K562 (cell line): ENCODE measurements around the gene CPT1A. TPM values are rescaled to one million over a fixed set of nuclear protein-coding genes. Genes with fewer than 3 reads are reported as not detected.

Experiments
- ATAC-seq: fragments of 200-7000 bp; cut with Tn5 transposase; 3 replicates; pipeline ENCODE4 v1.9.1; 2020; ENCODE audit warnings: moderate library complexity
- BruUV-seq: library from RNA; stranded (reverse); fragments of 400-500 nt; replicated peaks from 2 replicates; lab custom pipeline; 2021; lab: Mats Ljungman, UMichigan
- CTCF ChIA-PET: fragments of 300-600 bp; formaldehyde crosslinking; extraction: SDS; loops from one replicate; lab custom pipeline; 2021; ENCODE audit warnings: low intra/inter-chr PET ratio; lab: Yijun Ruan, JAX
- POLR2A ChIA-PET: fragments of 300-600, 350-650 bp; sonication (Branson Sonifier 250); formaldehyde crosslinking; extraction: SDS; loops from one replicate; lab custom pipeline; 2021; ENCODE audit warnings: antibody characterized with exemption, inconsistent platforms; lab: Yijun Ruan, JAX
- DNase-seq, 4 experiments: peaks; one replicate each; pipeline versions ENCODE4 v3.0.0 to v3.0.0-alpha.2; 2011 to 2018; ENCODE audit warnings: low spot score in 3 of 4, mixed read lengths in 3 of 4; ENCODE audit errors: extremely low read depth in 1 of 4
- FAIRE-seq: peaks from 2 replicates; lab custom pipeline; 2011; peaks lifted over from hg19 to GRCh38; lab: Jason Lieb, UNC
- H2AFZ ChIP-seq: 2 replicates; pipeline ENCODE4 v1.6.0; 2011; ENCODE audit warnings: low read depth, low read length, control low read depth, inconsistent platforms
- H3K27ac ChIP-seq: fragments of 200-600 bp; 3 replicates; pipeline ENCODE4 v1.8.0; 2011; ENCODE audit warnings: low read depth, mild to moderate bottlenecking, control low read depth, inconsistent platforms, low read length, moderate library complexity, mixed read lengths; ENCODE audit errors: extremely low read depth
- H3K27me3 ChIP-seq, 2 experiments: fragments of 300-600 bp in 1 of 2; 2 replicates in 1 of 2; 3 replicates in 1 of 2; pipeline versions ENCODE4 v1.6.0 to v1.8.0; 2011; ENCODE audit warnings: inconsistent platforms in 2 of 2, low read length in 2 of 2, mild to moderate bottlenecking in 1 of 2, mixed read lengths in 1 of 2, moderate library complexity in 1 of 2; ENCODE audit not compliant: control insufficient read depth in 2 of 2, insufficient read depth in 2 of 2
- H3K36me3 ChIP-seq: fragments of 300-600 bp; 3 replicates; pipeline ENCODE4 v1.8.0; 2011; ENCODE audit warnings: mild to moderate bottlenecking, low read length, inconsistent platforms; ENCODE audit not compliant: control insufficient read depth, insufficient read depth
- H3K4me1 ChIP-seq, 2 experiments: fragments of 200-600 bp in 1 of 2; replicated peaks in 1 of 2; 2 replicates in 1 of 2; 3 replicates in 1 of 2; pipeline versions ENCODE4 v1.5.1 to v1.8.0; 2011; ENCODE audit warnings: inconsistent platforms in 2 of 2, low read length in 2 of 2, mild to moderate bottlenecking in 1 of 2, mixed read lengths in 1 of 2, moderate library complexity in 1 of 2; ENCODE audit not compliant: control insufficient read depth in 2 of 2, insufficient read depth in 2 of 2
- H3K4me2 ChIP-seq: 2 replicates; pipeline ENCODE4 v1.6.1; 2011; ENCODE audit warnings: low read length, control low read depth, inconsistent platforms, mixed read lengths; ENCODE audit not compliant: insufficient read depth
- H3K4me3 ChIP-seq: fragments of 200-600 bp; sonication (generic), shearing (Covaris generic); 2 replicates; pipeline ENCODE4 v1.5.1; 2016; ENCODE audit warnings: control low read depth, inconsistent platforms
- H3K79me2 ChIP-seq: fragments of 200-600 bp; 3 replicates; pipeline ENCODE4 v1.8.0; 2011; ENCODE audit warnings: low read length, inconsistent platforms; ENCODE audit not compliant: control insufficient read depth, insufficient read depth
- H3K9ac ChIP-seq, 2 experiments: 2 replicates each; pipeline versions ENCODE4 v1.6.0 to v1.6.1; 2011; ENCODE audit warnings: low read depth in 2 of 2, low read length in 2 of 2, control low read depth in 1 of 2, inconsistent platforms in 1 of 2, mild to moderate bottlenecking in 1 of 2, mixed read lengths in 1 of 2; ENCODE audit not compliant: insufficient read depth in 1 of 2
- H3K9me1 ChIP-seq: one replicate; pipeline ENCODE4 v1.6.0; 2011; ENCODE audit warnings: inconsistent platforms, mild to moderate bottlenecking, low read length, moderate library complexity; ENCODE audit not compliant: control insufficient read depth, insufficient read depth
- H3K9me3 ChIP-seq: replicated peaks from 2 replicates; pipeline ENCODE4 v1.5.1; 2011; ENCODE audit warnings: low read depth, low read length, inconsistent platforms; ENCODE audit not compliant: control insufficient read depth, insufficient read depth
- H4K20me1 ChIP-seq: replicated peaks from 2 replicates; pipeline ENCODE4 v1.6.1; 2011; ENCODE audit warnings: low read length, inconsistent platforms, mixed read lengths; ENCODE audit not compliant: control insufficient read depth, insufficient read depth
- EP400 ChIP-seq: fragments of 450-650 bp; IDR thresholded peaks from 2 replicates; pipeline ENCODE4 v1.6.1; 2017; ENCODE audit warnings: antibody characterized with exemption, mild to moderate bottlenecking, moderate library complexity
- ETS2 ChIP-seq: IDR thresholded peaks from 2 replicates; pipeline ENCODE4 v1.6.1; 2016; ENCODE audit warnings: borderline replicate concordance, missing genetic modification characterization, mild to moderate bottlenecking, moderate library complexity, missing compliant biosample characterization; ENCODE audit not compliant: poor library complexity, severe bottlenecking
- HEY1 ChIP-seq: fragments of 250-450 bp; sonication (Bioruptor Pico); IDR thresholded peaks from 2 replicates; pipeline ENCODE4 v1.5.0; 2020; ENCODE audit warnings: mild to moderate bottlenecking, moderate library complexity, borderline replicate concordance
- HIVEP1 ChIP-seq: fragments of 250-450 bp; sonication (Bioruptor Pico); IDR thresholded peaks from 2 replicates; pipeline ENCODE4 v1.4.0; 2020; ENCODE audit warnings: mild to moderate bottlenecking
- PURB ChIP-seq: sonication (generic); formaldehyde crosslinking; IDR thresholded peaks from 2 replicates; pipeline ENCODE4 v1.9.0; 2021; ENCODE audit warnings: low read depth, mild to moderate bottlenecking, missing genetic modification reagents
- RFX5 ChIP-seq: IDR thresholded peaks from 2 replicates; pipeline ENCODE4 v1.6.1; 2011; ENCODE audit warnings: low read depth, mild to moderate bottlenecking, improper control_type of control experiment, low read length
- SMAD1 ChIP-seq: fragments of 150-350 bp; IDR thresholded peaks from 2 replicates; pipeline ENCODE4 v1.6.1; 2014; ENCODE audit warnings: low read length, low read depth; ENCODE audit not compliant: partially characterized antibody
- SRSF7 ChIP-seq: fragments of 200-400 bp; formaldehyde crosslinking; optimal IDR thresholded peaks from 2 replicates; pipeline ENCODE3; 2017; ENCODE audit warnings: mild to moderate bottlenecking, low read depth, low read length
- TAF7 ChIP-seq: fragments of 450-650 bp; IDR thresholded peaks from 2 replicates; pipeline ENCODE4 v1.6.1; 2016; ENCODE audit warnings: missing genetic modification characterization, missing compliant biosample characterization
- WGBS: fragments of 100-300 bp; shearing (Covaris generic); methylation state at CpG from one replicate; pipeline ENCODE4 v1.1.6; 2016; ENCODE audit warnings: low coverage, mixed read lengths; ENCODE audit not compliant: insufficient coverage; ENCODE audit errors: missing lambda C conversion rate; 5-methylcytosine and 5-hydroxymethylcytosine counted together
- in situ Hi-C: fragments of 300-500 bp; cut with MboI; formaldehyde crosslinking; loops from 4 replicates; pipeline ENCODE4 v1.15.0; 2018; ENCODE audit warnings: inconsistent platforms, mixed read lengths
- intact Hi-C: fragments of 100-400 bp; cut with micrococcal nuclease; formaldehyde crosslinking; loops from 2 replicates; pipeline ENCODE4 v1.14.2; 2022
- polyA plus RNA-seq, 8 experiments: library from polyadenylated mRNA; depleted of rRNA in 4 of 8; stranded (reverse) in 5 of 8; unstranded in 3 of 8; fragments of >200 nt; fragmentation: Nextera tagmentation in 2 of 8; fragmentation: Illumina TruSeq in 1 of 8; extraction: Ambion mirVana in 2 of 8; extraction: Trizol in 1 of 8; gene quantifications; 2 replicates each; pipeline versions ENCODE4 v1.2.1 to v1.2.3, GENCODE V29; 2011 to 2014; ENCODE audit warnings: inconsistent platforms in 1 of 8, missing spikeins in 1 of 8
- total RNA-seq, 7 experiments: library from RNA; depleted of rRNA in 6 of 7; stranded (reverse); fragments of >200 nt in 6 of 7; fragmentation: Illumina TruSeq in 2 of 7; extraction: Trizol in 2 of 7; gene quantifications; 2 replicates each; pipeline versions ENCODE4 v1.2.1 to v1.2.3, GENCODE V29; 2011 to 2021; ENCODE audit warnings: low replicate concordance in 1 of 7
- TF ChIP-seq, protein P1 (sequence below): fragments of 450-650 bp; formaldehyde crosslinking; IDR thresholded peaks from 2 replicates; pipeline ENCODE4 v1.4.0; 2022; ENCODE audit warnings: missing genetic modification characterization
- TF ChIP-seq, protein P2 (sequence below): fragments of 450-650 bp; IDR thresholded peaks from 2 replicates; pipeline ENCODE4 v1.6.1; 2018; ENCODE audit warnings: mild to moderate bottlenecking, low read depth; ENCODE audit not compliant: partially characterized antibody
- TF ChIP-seq, protein P3 (sequence below): IDR thresholded peaks from 3 replicates; pipeline ENCODE4 v1.6.1; 2011; ENCODE audit warnings: borderline replicate concordance, mild to moderate bottlenecking; ENCODE audit not compliant: insufficient read length, insufficient read depth

CPT1A gene
- total and polyA plus RNA-seq, 9 of the 15 experiments (the other 6 are each of a cell fraction or from before 2014, with no cell fraction given) = 2.6 to 29.1 (median 12.3) TPM

DNA sequence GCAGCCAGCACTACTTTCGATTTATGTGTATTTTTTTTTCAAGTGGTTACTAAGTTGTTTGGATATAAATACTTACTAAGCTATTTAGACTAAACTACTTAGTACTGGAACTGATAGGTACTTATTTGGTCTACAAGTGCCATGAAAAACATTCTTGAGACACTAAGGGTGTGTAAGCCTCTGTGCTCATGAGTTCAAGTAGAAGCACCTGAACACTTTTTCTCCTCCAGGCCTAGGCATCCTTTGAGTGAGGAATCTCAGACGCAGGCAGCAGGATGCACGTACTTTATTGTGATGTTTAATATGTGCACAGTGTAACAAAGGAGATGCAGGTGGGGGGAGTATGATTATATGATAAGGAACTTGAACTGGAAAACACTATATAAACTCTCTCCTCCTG, 98.2 kb downstream of the CPT1A start:
- 92% methylated on average over 3 of the region's 3 CpGs for WGBS
- peaks cover 47% of the 10 kb centered on the region; the same call in 2 of the 3 replicates for H3K36me3 ChIP-seq
- DNase-seq (no peak), ATAC-seq (no peak), FAIRE-seq (no peak)
- no peaks in the 10 kb centered on the region for H3K79me2 ChIP-seq
- no peaks in the 10 kb centered on the region for H3K4me1 ChIP-seq
- H4K20me1 ChIP-seq = 0 out of 2 replicates have a peak, but pooled peaks cover 3% of the 10 kb centered on the region
- H3K27ac ChIP-seq = no peak overlapping the region
- H3K4me2 ChIP-seq = no peak overlapping the region
- H3K9me3 ChIP-seq = no peaks in the 10 kb centered on the region
- TF ChIP-seq HIVEP1 (CRISPR knock-in tag) = no peak
- TF ChIP-seq ETS2 = no peak
- TF ChIP-seq, protein P1, sequence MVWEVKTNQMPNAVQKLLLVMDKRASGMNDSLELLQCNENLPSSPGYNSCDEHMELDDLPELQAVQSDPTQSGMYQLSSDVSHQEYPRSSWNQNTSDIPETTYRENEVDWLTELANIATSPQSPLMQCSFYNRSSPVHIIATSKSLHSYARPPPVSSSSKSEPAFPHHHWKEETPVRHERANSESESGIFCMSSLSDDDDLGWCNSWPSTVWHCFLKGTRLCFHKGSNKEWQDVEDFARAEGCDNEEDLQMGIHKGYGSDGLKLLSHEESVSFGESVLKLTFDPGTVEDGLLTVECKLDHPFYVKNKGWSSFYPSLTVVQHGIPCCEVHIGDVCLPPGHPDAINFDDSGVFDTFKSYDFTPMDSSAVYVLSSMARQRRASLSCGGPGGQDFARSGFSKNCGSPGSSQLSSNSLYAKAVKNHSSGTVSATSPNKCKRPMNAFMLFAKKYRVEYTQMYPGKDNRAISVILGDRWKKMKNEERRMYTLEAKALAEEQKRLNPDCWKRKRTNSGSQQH (CRISPR knock-in tag) = no peak
- H3K9me1 ChIP-seq = no peaks in the 10 kb centered on the region
- ChIA-PET POLR2A (interaction anchor here (1.9 kb wide), 1 partner anchor 11 kb away, joined by 8 read pairs; no protein-coding TSS in a partner anchor), CTCF (no interaction called here)
- no peaks in the 10 kb centered on the region for H3K27me3 ChIP-seq
- in situ Hi-C loops (no loop called here), intact Hi-C loops (no loop called here)
- BruUV-seq = no TSS peak
- no peak overlapping the region for H2AFZ ChIP-seq
- no peak overlapping the region for H3K9ac ChIP-seq
- no peak overlapping the region for H3K4me3 ChIP-seq

DNA sequence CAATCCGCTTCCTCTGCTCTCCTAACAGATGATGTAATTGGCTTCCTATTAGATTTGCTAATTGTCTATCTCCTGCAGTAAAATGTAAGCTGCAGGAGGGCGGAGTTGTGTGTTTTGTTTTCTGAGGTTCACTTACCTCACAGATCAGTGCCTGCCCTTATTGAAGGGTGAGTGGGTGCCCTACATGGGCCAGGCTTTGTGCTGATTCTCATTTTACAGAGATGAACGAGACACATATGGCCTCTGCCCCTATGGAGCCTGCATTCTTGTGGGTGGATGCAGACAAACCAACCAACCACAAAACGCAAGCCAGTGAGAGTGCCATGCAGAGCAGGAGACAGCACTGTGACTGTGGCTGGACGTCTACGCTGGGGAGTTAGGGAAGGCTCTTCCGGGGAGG, 100.3 kb downstream of the CPT1A start:
- Histone ChIP-seq H3K36me3 (peaks cover 33% of the 10 kb centered on the region; the same call in 2 of the 3 replicates), H3K4me2 (no peak overlapping the region), H3K4me1 (no peaks in the 10 kb centered on the region), H2AFZ (no peak overlapping the region), H3K9ac (no peak overlapping the region), H3K9me1 (no peaks in the 10 kb centered on the region), H3K4me3 (no peak overlapping the region), H3K27ac (no peak overlapping the region), H4K20me1 (0 out of 2 replicates have a peak, but pooled peaks cover 3% of the 10 kb centered on the region), H3K27me3 (no peaks in the 10 kb centered on the region), H3K79me2 (no peaks in the 10 kb centered on the region), H3K9me3 (no peaks in the 10 kb centered on the region)
- 82% methylated on average over 7 of the region's 7 CpGs for WGBS
- FAIRE-seq = no peak
- CTCF ChIA-PET = no interaction called here
- ATAC-seq = no peak; the same call in 2 of the 3 replicates
- no TSS peak for BruUV-seq
- POLR2A ChIA-PET = interaction anchor here (0.7 to 1.1 kb wide), 3 partner anchors 11 to 137 kb away, joined by 3 to 4 read pairs (median 3); no protein-coding TSS in a partner anchor
- intact Hi-C loops = no loop called here
- no peak for DNase-seq
- in situ Hi-C loops = no loop called here
- TF ChIP-seq EP400 (no peak), RFX5 (no peak), SRSF7 (no peak), HEY1 (CRISPR knock-in tag) (no peak), PURB (CRISPR knock-in tag) (no peak), TAF7 (no peak), SMAD1 (no peak)
- TF ChIP-seq, protein P2, sequence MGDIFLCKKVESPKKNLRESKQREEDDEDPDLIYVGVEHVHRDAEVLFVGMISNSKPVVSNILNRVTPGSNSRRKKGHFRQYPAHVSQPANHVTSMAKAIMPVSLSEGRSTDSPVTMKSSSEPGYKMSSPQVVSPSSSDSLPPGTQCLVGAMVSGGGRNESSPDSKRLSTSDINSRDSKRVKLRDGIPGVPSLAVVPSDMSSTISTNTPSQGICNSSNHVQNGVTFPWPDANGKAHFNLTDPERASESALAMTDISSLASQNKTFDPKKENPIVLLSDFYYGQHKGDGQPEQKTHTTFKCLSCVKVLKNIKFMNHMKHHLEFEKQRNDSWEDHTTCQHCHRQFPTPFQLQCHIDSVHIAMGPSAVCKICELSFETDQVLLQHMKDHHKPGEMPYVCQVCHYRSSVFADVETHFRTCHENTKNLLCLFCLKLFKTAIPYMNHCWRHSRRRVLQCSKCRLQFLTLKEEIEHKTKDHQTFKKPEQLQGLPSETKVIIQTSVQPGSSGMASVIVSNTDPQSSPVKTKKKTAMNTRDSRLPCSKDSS = no peak
- TF ChIP-seq, protein P3, sequence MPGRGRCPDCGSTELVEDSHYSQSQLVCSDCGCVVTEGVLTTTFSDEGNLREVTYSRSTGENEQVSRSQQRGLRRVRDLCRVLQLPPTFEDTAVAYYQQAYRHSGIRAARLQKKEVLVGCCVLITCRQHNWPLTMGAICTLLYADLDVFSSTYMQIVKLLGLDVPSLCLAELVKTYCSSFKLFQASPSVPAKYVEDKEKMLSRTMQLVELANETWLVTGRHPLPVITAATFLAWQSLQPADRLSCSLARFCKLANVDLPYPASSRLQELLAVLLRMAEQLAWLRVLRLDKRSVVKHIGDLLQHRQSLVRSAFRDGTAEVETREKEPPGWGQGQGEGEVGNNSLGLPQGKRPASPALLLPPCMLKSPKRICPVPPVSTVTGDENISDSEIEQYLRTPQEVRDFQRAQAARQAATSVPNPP = no peak
